GM19240 (cell line): Measurements from ENCODE around the gene PRX.
A peak's percentile ranks its signal among the peaks of the same experiment; 100 is the strongest.

Experiments used
- DNase-seq: peaks from one replicate; pipeline ENCODE4 v3.0.0; 2011; ENCODE audit warnings: low spot score; ENCODE audit not compliant: insufficient read length

Gene PRX

GRCh38 chr19:40366697-40367561 is 46.2 kb downstream of the PRX start:
- no peak for DNase-seq

DNA sequence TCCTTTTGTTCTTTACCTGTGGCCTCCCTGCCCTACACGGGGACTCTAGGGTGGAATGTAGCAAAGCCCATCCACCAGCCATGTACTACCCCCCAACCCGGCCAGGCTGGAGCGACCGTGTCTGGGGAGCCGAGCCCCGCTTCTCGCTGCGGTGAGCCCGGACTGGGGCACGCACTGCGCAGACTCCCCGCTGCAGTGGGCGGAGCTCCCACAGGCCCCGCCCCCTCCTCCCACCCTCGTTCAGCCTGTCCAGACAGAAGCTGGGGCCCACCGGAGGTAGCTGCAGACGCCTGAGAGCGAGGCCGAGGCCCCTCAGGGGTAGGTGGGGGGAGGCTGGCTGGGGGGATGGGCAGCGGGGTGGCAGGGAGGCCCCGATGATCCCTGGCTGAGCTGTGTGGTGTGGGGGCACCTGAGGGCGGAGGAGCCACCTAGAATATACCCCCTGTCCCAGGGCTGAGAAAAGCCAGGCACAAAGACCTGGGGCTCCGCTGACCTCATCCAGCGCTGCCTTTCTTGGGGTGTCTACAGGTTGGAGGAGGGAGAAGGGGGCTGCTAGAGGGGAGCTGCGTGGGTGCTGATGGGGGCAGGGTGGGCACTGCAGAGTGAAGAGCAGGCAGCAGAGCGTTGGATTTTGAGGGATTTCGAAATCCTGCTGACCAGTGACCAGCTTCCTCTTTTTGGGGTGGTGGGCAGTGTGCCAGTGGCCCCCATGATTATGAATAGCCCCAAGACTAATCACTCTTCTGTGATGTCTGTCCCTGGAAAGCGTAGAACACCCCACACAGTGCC is 47.4 kb downstream of the PRX start:
- peak; percentile 91 for DNase-seq

- no peak for DNase-seq
Observed at GRCh38 chr19:40365010-40365409, 48.2 kb downstream of the PRX start.

GRCh38 chr19:40363069-40363468 is 50.1 kb downstream of the PRX start:
- no peak for DNase-seq

- no peak for DNase-seq
Observed at GRCh38 chr19:40362160-40362559, 51.0 kb downstream of the PRX start.

DNA sequence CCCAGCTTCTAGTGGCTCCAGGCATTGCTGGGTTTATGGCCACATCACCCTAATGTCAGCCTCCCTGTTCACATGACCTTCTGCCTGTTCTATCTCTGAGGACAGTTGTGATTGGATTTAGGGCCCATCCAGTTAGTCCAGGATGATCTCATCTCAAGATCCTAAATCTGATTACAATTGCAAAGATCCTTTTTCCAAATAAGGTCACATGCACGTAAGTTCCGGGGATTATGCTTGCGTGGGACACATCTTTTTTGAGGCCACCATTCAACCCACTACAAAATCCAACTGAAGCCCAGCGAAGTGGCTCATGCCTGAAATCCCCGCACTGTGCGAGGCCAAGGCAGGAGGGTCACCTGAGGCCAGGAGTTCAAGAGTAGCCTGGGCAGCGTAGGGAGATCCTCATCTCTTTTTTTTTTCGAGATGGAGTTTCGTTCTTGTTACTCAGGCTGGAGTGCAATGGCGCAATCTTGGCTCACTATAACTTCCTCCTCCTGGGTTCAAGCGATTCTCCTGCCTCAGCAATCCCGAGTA is 52.4 kb downstream of the PRX start:
- no peak for DNase-seq

DNA sequence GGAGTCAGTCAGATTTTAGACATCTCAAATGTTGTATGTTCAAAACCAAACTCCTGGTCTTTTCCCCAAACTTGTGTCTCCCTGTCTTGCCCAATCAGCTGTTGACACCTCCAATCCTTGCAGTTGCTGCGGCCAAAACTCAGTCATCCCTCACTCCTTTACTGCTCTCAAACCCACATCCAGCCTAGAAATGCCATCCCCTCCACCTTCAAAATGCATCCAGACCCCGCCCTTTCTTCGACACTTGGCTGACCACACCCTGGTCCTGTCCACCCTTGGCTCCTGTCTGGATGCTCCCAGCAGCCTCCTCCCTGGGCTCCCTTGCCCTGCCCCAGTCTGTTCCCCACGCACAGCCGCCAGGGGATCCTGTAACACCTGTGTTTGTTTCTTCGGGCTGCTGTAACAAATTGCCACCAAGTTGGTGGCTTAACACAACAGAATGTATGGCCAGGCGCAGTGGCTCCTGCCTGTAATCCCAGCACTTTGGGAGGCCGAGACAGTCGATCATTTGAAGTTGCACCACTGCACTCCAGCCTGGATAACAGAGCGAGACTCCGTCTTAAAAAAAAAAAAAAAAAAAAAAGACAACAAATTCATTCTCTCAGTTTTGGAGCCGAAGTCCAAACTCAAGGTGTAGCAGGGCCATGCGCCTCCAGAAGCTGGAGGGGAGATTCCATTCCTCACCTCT is 53.0 kb downstream of the PRX start:
- DNase-seq, result no peak

GRCh38 chr19:40358773-40359172 is 54.4 kb downstream of the PRX start:
- DNase-seq, result peak; percentile 39

GRCh38 chr19:40357640-40358039 is 55.5 kb downstream of the PRX start:
- DNase-seq, result no peak

- no peak for DNase-seq
Observed at GRCh38 chr19:40356681-40357595, 56.2 kb downstream of the PRX start.

GRCh38 chr19:40355975-40356680 is 57.0 kb downstream of the PRX start:
- DNase-seq, result no peak

- DNase-seq, result no peak
Observed at GRCh38 chr19:40348961-40349507, 64.1 kb downstream of the PRX start.

DNA sequence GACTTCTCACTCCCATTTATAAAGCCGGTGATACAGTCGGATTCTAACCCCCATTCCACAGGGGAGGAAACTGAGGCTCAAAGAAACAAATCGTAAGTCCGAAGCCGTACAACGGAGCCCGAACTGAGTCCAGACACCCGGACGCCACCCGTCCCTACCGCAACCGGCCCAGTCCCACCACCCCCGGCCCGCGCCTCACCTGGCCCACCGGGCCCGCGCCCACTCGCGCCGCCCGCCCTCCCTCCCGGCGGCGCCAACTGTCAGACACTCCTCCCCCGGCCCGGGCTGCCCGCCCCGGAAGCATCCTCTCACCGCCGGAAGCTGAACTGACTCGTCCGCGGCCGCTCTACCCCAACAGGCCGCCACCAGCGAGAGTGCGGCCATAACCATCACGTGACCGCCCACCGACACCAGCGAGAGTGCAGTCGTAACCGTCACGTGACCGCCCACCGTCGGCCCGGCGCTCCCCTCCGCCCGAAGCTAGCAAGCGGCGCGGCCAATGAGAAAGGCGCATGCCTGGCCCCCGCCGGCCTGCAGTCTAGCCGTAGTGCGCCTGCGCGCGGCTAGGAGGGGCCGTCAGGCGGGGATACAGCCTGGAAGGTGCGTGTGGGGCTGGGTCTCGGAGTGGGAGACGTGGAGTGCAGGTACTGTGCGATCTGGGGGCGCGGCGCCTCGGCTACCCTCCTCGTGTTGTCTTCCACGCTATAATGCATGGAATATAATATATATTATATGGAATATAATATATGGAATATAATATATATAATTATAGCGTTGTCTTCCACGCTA is 64.9 kb downstream of the PRX start, which contains the start of the genes C19orf47 and PLD3:
Gene C19orf47 (minus strand): TSS at position 273 of the 789 bp plus-strand sequence. CDS start 6,540 bp downstream, outside the sequence.
Gene PLD3 (plus strand): TSS at position 571 of the 789 bp plus-strand sequence. CDS start 17,789 bp downstream, outside the sequence.
- DNase-seq, result peak; percentile 100

DNA sequence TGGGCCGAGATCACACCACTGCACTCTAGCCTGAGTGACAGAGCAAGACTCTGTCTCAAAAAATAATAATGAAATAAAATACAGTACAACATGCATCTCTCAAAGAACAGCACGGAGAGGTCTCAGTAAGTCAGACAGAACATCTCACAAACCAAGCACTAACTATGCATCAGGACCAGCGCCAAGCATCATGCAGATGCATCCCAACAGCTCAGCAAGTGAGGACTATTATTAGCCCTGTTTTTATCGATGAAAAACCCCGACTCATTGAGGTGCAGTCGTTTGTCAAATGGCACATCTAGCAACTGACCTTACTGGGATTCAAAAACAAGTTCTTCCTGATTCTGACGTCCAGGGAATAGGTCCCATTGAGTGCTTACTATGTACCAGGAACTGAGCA is 68.8 kb downstream of the PRX start:
- no peak for DNase-seq
